ENCODE data around the gene KCNN4.

DNA sequence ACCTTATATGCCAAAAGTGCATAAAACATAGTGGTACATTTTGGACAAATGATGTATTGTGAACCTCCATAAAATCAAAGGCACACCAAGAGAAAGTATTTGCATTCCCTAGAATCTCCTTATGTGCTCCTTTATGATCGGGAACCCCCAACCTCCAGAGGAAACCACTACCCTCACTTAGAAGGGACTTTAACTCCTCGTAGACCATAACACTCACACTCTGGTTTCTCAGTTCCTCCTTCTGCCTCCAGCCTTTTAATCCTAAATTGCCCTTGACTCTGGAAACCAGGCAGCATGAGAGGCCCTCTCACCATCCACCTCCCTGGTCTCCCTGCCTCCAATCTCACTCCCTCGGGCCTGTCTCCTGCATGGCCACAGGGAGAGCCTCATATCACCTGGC, 9.8 kb upstream of the KCNN4 start:
- TF ChIP-seq POLR2AphosphoS5 (IDR thresholded peaks at IDR 0.05; ENCODE audit: insufficient read depth, low read depth, low read length) (no peak), POLR2A (IDR thresholded peaks at IDR 0.05; ENCODE audit: low read depth, low read length) (no peak), JUN (IDR thresholded peaks at IDR 0.05; ENCODE audit: borderline replicate concordance, insufficient read depth, insufficient read length, low read depth) (no peak), EZH2 (IDR thresholded peaks at IDR 0.05; ENCODE audit: borderline replicate concordance, low read depth, low read length, severe bottlenecking) (no peak)
- TF ChIP-seq, protein P1, sequence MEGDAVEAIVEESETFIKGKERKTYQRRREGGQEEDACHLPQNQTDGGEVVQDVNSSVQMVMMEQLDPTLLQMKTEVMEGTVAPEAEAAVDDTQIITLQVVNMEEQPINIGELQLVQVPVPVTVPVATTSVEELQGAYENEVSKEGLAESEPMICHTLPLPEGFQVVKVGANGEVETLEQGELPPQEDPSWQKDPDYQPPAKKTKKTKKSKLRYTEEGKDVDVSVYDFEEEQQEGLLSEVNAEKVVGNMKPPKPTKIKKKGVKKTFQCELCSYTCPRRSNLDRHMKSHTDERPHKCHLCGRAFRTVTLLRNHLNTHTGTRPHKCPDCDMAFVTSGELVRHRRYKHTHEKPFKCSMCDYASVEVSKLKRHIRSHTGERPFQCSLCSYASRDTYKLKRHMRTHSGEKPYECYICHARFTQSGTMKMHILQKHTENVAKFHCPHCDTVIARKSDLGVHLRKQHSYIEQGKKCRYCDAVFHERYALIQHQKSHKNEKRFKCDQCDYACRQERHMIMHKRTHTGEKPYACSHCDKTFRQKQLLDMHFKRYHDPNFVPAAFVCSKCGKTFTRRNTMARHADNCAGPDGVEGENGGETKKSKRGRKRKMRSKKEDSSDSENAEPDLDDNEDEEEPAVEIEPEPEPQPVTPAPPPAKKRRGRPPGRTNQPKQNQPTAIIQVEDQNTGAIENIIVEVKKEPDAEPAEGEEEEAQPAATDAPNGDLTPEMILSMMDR (IDR thresholded peaks at IDR 0.05; ENCODE audit: extremely low read depth in 1 of 2, insufficient read depth in 1 of 2, low read depth in 1 of 2, low read length in 2 of 2) = no peak
